D721Med (cell line): ENCODE measurements around the gene ACTN4.

Experiments used
- DNase-seq: peaks from one replicate; pipeline ENCODE4 v3.0.0; 2011; ENCODE audit warnings: low spot score; ENCODE audit not compliant: insufficient read length
- FAIRE-seq: peaks from 2 replicates; lab custom pipeline; 2011; peaks lifted over from hg19 to GRCh38; lab: Jason Lieb, UNC
- CTCF ChIP-seq: IDR thresholded peaks from 2 replicates; pipeline ENCODE4 v1.5.1; 2012; ENCODE audit warnings: mild to moderate bottlenecking, control low read depth; ENCODE audit not compliant: insufficient read depth; ENCODE audit errors: missing control alignments

The ACTN4 gene

DNA sequence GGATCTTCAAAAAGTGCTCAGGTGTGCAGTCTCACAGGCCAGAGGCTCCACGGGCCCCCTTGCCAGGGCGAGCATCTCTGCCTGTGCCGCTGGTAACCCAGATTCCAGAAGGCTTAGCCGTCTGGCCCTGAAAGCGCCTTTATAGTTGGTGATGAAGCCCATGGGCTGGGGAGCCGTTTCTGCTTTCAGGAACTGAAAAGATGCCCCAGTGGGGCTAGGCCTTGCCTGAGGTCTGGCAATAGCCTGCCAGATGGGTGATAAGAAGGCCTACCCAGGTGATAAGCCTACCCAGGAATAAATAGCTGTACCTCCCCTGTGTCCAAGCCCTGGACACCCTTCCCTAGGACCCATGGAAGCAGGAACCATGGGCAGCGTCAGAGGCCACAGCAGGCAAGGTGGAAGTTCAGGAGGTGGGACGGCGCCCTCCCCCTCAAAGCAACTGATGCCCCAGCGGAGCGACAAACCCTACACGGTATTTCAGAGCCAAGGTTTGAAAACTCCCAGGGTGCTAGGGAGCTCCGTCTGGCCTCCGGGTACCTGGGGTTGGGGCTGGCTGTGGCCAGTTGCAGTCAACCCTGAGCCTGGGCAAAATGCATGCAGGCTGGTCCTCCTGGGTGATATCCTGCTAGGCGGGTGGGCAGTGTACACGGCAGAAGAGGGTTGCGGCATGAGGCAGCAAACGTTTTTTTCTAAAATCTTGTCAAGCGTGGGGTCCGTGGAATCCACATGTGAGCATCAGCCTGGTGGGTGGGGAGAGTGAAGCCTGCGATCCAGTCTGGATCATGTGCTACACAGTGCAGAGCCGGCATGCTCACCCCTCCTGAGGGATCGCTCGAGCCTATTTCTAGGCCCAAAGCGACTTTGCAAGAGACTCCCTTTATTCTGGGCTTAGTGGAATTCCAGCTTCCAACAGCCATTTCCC, 45.3 kb downstream of the ACTN4 start:
- FAIRE-seq, result no peak
- DNase-seq, result no peak
- TF ChIP-seq CTCF, result no peak

GRCh38 chr19:38693380-38694223, 46.2 kb downstream of the ACTN4 start:
- no peak for DNase-seq
- TF ChIP-seq CTCF, result no peak
- no peak for FAIRE-seq

GRCh38 chr19:38695317-38695683, 47.9 kb downstream of the ACTN4 start:
- DNase-seq, result no peak
- TF ChIP-seq CTCF, result no peak
- no peak for FAIRE-seq

DNA sequence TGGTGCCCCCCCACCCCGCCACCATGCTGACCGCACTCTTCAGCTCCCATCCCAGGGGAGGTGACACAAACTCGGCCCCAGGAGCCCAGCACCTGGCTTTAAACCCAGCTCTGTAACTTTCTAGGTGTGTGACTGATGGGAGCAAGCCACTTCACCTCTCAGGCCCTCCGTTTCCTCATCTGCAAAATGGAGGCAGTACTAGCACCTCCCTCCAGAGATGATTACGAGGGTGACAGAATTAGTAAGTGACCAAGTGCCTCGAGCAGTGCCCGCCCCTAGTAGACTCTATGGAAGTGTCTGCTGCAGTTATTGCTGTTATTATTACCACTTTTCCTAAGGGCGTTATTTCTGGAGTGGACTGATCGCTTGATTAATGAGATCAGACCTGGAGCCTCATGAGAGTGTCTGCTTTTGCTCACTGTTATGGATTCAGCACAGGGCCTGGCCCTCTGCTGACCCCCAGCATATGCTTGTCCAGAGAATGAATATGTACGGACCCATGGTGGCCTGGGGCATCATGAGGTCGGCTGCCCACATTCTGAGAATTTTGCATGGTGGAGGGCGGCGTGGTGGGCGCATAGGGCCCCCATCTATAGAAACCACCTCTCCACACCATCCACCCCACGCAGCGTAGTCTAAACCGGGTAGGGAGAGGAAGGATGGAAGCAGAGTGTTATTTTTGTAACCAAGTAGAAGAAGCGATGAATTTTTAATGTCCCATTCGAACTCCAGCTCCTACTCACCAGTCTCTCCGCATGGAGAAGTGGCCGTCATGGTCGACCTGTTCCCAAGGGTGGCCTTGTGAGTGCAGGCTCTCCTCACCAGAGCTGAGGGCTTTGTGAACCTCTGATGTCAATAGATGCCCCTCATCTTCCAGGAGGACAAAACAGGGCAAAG, 48.6 kb downstream of the ACTN4 start:
- no peak for TF ChIP-seq CTCF
- no peak for FAIRE-seq
- DNase-seq, result no peak

DNA sequence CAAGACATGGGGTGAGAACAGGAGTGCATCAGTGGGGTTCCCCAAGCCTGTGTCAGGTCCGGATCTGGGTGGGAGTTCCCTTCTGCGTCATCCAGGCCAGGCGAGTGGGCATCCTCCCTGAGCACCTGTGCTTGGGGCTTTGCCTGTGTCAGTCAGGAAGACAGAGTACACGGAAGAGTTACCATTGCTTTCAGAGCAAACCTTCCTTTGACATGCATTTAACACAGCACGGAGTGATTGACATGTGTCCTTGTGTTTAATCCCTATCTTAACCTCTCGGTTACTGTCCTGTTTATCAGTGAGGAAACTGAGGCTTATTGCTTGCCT, 49.2 kb downstream of the ACTN4 start:
- FAIRE-seq (no peak), DNase-seq (no peak)
- no peak for TF ChIP-seq CTCF

GRCh38 chr19:38697197-38697596, 49.7 kb downstream of the ACTN4 start:
- DNase-seq (no peak), FAIRE-seq (no peak)
- no peak for TF ChIP-seq CTCF
